ENCODE measurements around the gene DIP2B.

DIP2B gene

DNA sequence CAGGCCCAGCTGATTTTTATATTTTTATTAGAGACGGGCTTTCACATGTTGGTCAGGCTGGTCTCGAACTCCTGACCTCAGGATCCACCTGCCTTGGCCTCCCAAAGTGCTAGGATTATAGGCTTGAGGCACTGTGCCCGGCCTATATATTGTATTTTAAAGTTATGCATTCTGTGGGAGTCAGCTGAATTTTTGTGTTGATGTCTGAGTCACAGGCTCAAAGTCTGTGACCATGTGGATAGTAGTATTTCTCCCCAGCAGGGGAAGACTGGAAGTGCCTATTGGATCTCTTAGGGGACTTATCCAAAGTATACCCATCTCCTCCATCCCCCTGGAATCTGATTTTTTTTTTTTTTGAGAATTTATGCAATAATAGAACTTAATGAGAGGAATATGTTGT, 215.3 kb downstream of the DIP2B start:
- no peak for DNase-seq (ENCODE audit: insufficient read length, low spot score)

GRCh38 chr12:50720501-50720900, 215.7 kb downstream of the DIP2B start:
- FAIRE-seq (no peak), DNase-seq (ENCODE audit: insufficient read length, low spot score) (no peak)

More for the DNA sequence above, 215.3 kb downstream of the DIP2B start:
- FAIRE-seq, result no peak

GRCh38 chr12:50723865-50724264, 219.1 kb downstream of the DIP2B start:
- FAIRE-seq, result no peak
- no peak for DNase-seq (ENCODE audit: insufficient read length, low spot score)

GRCh38 chr12:50725011-50725942, 220.5 kb downstream of the DIP2B start:
- DNase-seq (ENCODE audit: insufficient read length, low spot score), result no peak
- no peak for FAIRE-seq

DNA sequence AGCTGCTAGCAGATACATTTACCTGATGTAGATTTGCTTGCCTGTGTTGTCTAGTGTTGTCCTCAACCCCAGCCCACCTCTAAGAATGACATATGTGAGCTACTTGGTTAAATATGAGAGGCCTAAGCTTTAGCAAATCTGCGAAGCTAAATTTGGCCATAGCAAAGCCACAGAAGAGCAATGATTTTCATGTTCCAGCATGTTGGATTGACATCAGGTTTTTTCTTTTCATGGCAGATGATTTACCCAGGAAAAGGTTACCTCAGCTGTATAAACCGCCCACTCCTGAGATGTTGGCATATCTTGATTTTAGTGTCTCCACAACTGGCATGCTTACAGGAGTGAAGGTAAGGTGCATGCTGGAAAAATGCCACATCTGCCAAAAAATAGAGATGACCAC, 222.7 kb downstream of the DIP2B start:
- FAIRE-seq (no peak), DNase-seq (ENCODE audit: insufficient read length, low spot score) (no peak)

DNA sequence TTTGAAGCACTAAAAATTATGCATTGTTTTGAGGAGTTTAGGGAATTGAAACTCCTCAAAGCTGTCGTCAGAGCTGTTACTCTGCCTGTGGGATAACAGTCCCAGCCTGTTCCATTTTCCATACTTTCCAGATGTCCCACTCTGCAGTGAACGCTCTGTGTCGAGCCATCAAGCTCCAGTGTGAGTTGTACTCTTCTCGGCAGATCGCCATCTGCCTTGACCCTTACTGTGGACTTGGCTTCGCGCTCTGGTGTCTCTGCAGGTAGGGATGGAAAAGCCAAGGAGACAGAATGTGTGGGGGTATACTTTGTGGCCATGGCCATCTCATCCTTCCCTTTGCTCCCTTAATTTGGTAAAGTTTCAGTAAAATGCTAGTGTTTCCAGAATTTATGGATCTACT, 223.6 kb downstream of the DIP2B start:
- DNase-seq (ENCODE audit: insufficient read length, low spot score) (no peak), FAIRE-seq (no peak)

DNA sequence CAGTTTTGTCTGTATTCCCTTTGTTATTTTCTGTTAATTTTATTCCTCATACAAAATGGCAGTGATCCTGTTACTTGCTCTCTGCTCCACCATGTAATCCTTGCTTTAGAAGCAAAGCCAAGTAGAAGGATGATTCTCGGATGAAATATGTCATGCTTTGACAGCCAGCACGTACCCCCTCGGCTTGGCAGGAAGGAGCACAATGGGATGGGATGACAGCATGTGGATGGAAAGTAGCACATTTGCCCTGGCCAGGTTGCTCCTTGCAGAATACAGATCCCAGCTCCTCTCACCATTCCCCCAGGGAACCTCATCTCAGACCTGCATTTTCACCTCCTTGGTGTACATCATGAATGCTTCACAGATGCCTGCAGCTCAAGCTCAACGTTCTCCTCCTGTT, 224.1 kb downstream of the DIP2B start:
- DNase-seq (ENCODE audit: insufficient read length, low spot score) (no peak), FAIRE-seq (no peak)

- no peak for FAIRE-seq
- DNase-seq (ENCODE audit: insufficient read length, low spot score), result peak; percentile 49
Measured at GRCh38 chr12:50732591-50732990, 227.8 kb downstream of the DIP2B start.

DNA sequence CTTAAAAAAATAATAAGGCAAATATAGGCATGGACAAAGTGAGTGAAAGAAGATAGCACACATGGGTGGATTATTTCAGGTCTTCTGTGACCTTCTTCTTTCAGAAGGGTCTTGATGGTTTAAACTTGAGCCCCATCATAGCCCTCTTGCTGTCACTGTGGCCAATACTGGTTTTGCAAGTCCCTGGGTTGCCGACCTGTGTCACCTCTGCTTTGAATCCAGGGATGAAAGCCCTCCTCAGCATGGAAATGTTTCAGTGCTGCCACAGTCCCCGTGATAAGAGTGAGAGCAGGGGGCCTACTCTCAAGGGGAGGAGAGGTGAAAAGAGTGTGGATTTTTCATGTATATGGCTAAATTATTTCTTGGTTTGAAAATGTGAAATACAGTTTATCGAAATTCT, 228.9 kb downstream of the DIP2B start:
- FAIRE-seq, result no peak
- no peak for DNase-seq (ENCODE audit: insufficient read length, low spot score)

- FAIRE-seq (no peak), DNase-seq (ENCODE audit: insufficient read length, low spot score) (peak; percentile 32)
Measured at GRCh38 chr12:50734409-50735263, 229.9 kb downstream of the DIP2B start.

GRCh38 chr12:50739611-50740010, 234.8 kb downstream of the DIP2B start:
- FAIRE-seq (peak; percentile 4), DNase-seq (ENCODE audit: insufficient read length, low spot score) (no peak)

GRCh38 chr12:50740307-50740706, 235.5 kb downstream of the DIP2B start:
- FAIRE-seq (no peak), DNase-seq (ENCODE audit: insufficient read length, low spot score) (no peak)

GRCh38 chr12:50742776-50743175, 238.0 kb downstream of the DIP2B start:
- DNase-seq (ENCODE audit: insufficient read length, low spot score), result no peak
- FAIRE-seq, result no peak

GRCh38 chr12:50745861-50746260, 241.1 kb downstream of the DIP2B start:
- FAIRE-seq (no peak), DNase-seq (ENCODE audit: insufficient read length, low spot score) (no peak)

DNA sequence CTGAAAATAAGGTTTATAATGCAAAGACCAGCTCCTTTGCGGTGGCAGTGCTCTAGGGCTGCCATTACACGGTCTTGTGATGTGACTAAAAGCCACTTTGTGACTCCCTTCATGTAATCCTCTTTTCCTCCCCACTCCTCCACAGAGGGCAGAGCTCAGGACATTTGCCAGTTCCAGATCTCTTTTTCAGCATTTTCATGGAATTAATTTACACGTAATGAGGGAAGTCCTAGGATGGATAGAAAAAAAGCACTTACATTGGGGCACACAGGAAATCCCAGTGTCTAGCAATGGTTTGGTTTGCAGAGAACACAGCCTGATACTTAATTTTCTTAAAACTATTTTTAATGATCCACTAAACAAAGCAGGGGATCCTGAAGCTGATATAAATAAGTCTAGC, 241.6 kb downstream of the DIP2B start:
- FAIRE-seq (no peak), DNase-seq (ENCODE audit: insufficient read length, low spot score) (no peak)

- DNase-seq (ENCODE audit: insufficient read length, low spot score) (no peak), FAIRE-seq (no peak)
Measured at GRCh38 chr12:50747817-50748216, 243.0 kb downstream of the DIP2B start.

- FAIRE-seq (no peak), DNase-seq (ENCODE audit: insufficient read length, low spot score) (no peak)
Measured at GRCh38 chr12:50749459-50749882, 244.7 kb downstream of the DIP2B start.

- FAIRE-seq, result no peak
Measured at GRCh38 chr12:50750366-50750765, 245.6 kb downstream of the DIP2B start.

GRCh38 chr12:50751948-50752721, 247.3 kb downstream of the DIP2B start:
- no peak for DNase-seq (ENCODE audit: insufficient read length, low spot score)
- FAIRE-seq, result no peak

More at GRCh38 chr12:50750366-50750765, 245.6 kb downstream of the DIP2B start:
- no peak for DNase-seq (ENCODE audit: insufficient read length, low spot score)

GRCh38 chr12:50753232-50753769, 248.5 kb downstream of the DIP2B start:
- FAIRE-seq, result no peak
- DNase-seq (ENCODE audit: insufficient read length, low spot score), result no peak

Data from HTR-8/SVneo (cell line).